ENCODE data around the gene PCYT2. TPM values are rescaled to one million over a fixed set of nuclear protein-coding genes. Genes with fewer than 3 reads are reported as not detected.

Gene PCYT2
- total and polyA plus RNA-seq, 2 donors (not counting 1 experiment from before 2014, with no cell fraction given) = 33.4 to 34.9 TPM

- peaks cover 35% of the 10 kb centered on the region for H3K4me1 Mint-ChIP-seq
- Histone ChIP-seq H2AFZ (ENCODE audit: insufficient read depth, low read depth, low read length, poor library complexity, severe bottlenecking) (no peak overlapping the region), H4K20me1 (ENCODE audit: control insufficient read depth, insufficient read depth, low read length, poor library complexity, severe bottlenecking) (peaks cover 37% of the 10 kb centered on the region), H3K4me1 (ENCODE audit: control insufficient read depth in 2 of 2, insufficient read depth in 2 of 2, low read length in 2 of 2) (peaks cover 19 to 31% of the 10 kb centered on the region in 2 donors), H3K9ac (ENCODE audit: low read length) (no peak overlapping the region), H3K27ac (ENCODE audit: low read length in 2 of 2) (no peak overlapping the region), H3K27me3 (replicated peaks in 1 of 4; ENCODE audit: control extremely low read depth in 1 of 4, control insufficient read depth in 3 of 4, insufficient read depth in 4 of 4, low read length in 3 of 4) (no peaks in the 10 kb centered on the region), H3K4me3 (ENCODE audit: control extremely low read depth in 1 of 5, extremely low read depth in 1 of 5, insufficient read depth in 1 of 5, low read depth in 2 of 5, low read length in 4 of 5) (no peak overlapping the region), H3K36me3 (replicated peaks in 1 of 2; ENCODE audit: control extremely low read depth in 1 of 2, control insufficient read depth in 1 of 2, extremely low read depth in 1 of 2, insufficient read depth in 2 of 2, low read length in 1 of 2) (peaks cover 0 to 6% of the 10 kb centered on the region in 2 experiments), H3K9me3 (ENCODE audit: control extremely low read depth in 1 of 3, control insufficient read depth in 2 of 3, insufficient read depth in 1 of 3, low read length in 2 of 3) (no peaks in the 10 kb centered on the region), H3K79me2 (ENCODE audit: control insufficient read depth, insufficient read depth, low read length) (peaks cover 70% of the 10 kb centered on the region), H3K4me2 (replicated peaks; ENCODE audit: low read depth, low read length, poor library complexity, severe bottlenecking) (no peak overlapping the region)
- no peaks in the 10 kb centered on the region for H3K9me3 Mint-ChIP-seq (ENCODE audit: insufficient read depth)
- ATAC-seq (ENCODE audit: low read depth) (no peak), DNase-seq (no peak)
- TF ChIP-seq CTCF (IDR thresholded peaks at IDR 0.05) = no peak
- TF ChIP-seq EZH2 (IDR thresholded peaks at IDR 0.05; ENCODE audit: borderline replicate concordance, insufficient read depth, low read depth, low read length, poor library complexity, severe bottlenecking) = no peak
- H3K4me3 Mint-ChIP-seq = no peak overlapping the region
- ChIA-PET CTCF (no interaction called here), POLR2A (no interaction called here)
- intact Hi-C loops (cut with micrococcal nuclease) = no loop called here
- 92% methylated on average over 51 of the region's 58 CpGs for WGBS (ENCODE audit: insufficient coverage)
- H3K27me3 Mint-ChIP-seq = no peaks in the 10 kb centered on the region
- H3K27ac Mint-ChIP-seq = no peak overlapping the region
Measured at GRCh38 chr17:81922566-81923301, 11.5 kb upstream of the PCYT2 start.

DNA sequence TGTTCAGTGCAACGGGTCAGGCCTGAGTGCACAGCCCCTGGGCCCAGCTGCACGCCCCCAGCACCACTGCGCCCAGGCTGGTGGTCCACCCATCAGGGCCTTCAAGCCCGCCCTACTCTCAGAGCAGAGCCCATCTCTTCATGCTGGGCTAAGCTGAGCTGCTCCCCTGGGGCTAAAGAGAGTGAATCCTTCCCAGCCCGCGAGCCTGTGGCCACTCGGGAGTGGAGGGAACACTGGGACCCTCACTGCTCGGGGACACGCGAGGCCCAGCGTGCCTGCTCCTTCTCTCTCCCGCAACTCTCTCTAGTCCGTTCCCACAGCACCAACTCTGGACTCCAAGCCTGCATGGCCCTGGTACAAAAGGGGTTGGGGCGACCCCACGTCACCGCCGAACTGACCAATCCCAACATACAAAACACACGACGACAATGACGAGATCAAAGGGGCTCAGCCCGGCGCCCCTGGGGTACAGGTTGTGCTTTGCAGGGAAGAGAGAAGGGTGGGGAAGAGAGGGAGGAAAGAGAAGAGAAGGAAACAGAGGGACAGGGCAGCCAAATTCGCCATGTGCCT, 10.9 kb upstream of the PCYT2 start:
- Histone ChIP-seq H3K4me2 (replicated peaks; ENCODE audit: low read depth, low read length, poor library complexity, severe bottlenecking) (no peak overlapping the region), H3K9ac (ENCODE audit: low read length) (no peak overlapping the region), H3K27me3 (replicated peaks in 1 of 4; ENCODE audit: control extremely low read depth in 1 of 4, control insufficient read depth in 3 of 4, insufficient read depth in 4 of 4, low read length in 3 of 4) (no peaks in the 10 kb centered on the region), H3K4me3 (ENCODE audit: control extremely low read depth in 1 of 5, extremely low read depth in 1 of 5, insufficient read depth in 1 of 5, low read depth in 2 of 5, low read length in 4 of 5) (no peak overlapping the region), H3K4me1 (ENCODE audit: control insufficient read depth in 2 of 2, insufficient read depth in 2 of 2, low read length in 2 of 2) (peaks cover 22 to 35% of the 10 kb centered on the region in 2 donors), H2AFZ (ENCODE audit: insufficient read depth, low read depth, low read length, poor library complexity, severe bottlenecking) (no peak overlapping the region), H3K27ac (ENCODE audit: low read length in 2 of 2) (no peak overlapping the region), H4K20me1 (ENCODE audit: control insufficient read depth, insufficient read depth, low read length, poor library complexity, severe bottlenecking) (peaks cover 42% of the 10 kb centered on the region), H3K9me3 (ENCODE audit: control extremely low read depth in 1 of 3, control insufficient read depth in 2 of 3, insufficient read depth in 1 of 3, low read length in 2 of 3) (no peaks in the 10 kb centered on the region), H3K79me2 (ENCODE audit: control insufficient read depth, insufficient read depth, low read length) (peaks cover 76% of the 10 kb centered on the region), H3K36me3 (replicated peaks in 1 of 2; ENCODE audit: control extremely low read depth in 1 of 2, control insufficient read depth in 1 of 2, extremely low read depth in 1 of 2, insufficient read depth in 2 of 2, low read length in 1 of 2) (peaks cover 0 to 6% of the 10 kb centered on the region in 2 experiments)
- ChIA-PET POLR2A (interaction anchor here (0.6 kb wide), 1 partner anchor 209 kb away, joined by 4 read pairs; no protein-coding TSS in a partner anchor), CTCF (no interaction called here)
- peaks cover 38% of the 10 kb centered on the region for H3K4me1 Mint-ChIP-seq
- ATAC-seq (ENCODE audit: low read depth) (no peak), DNase-seq (no peak)
- intact Hi-C loops (cut with micrococcal nuclease) = no loop called here
- H3K27ac Mint-ChIP-seq = no peak overlapping the region
- no peaks in the 10 kb centered on the region for H3K27me3 Mint-ChIP-seq
- TF ChIP-seq CTCF (IDR thresholded peaks at IDR 0.05) (no peak), EZH2 (IDR thresholded peaks at IDR 0.05; ENCODE audit: borderline replicate concordance, insufficient read depth, low read depth, low read length, poor library complexity, severe bottlenecking) (no peak)
- no peaks in the 10 kb centered on the region for H3K9me3 Mint-ChIP-seq (ENCODE audit: insufficient read depth)
- H3K4me3 Mint-ChIP-seq = no peak overlapping the region
- WGBS (ENCODE audit: insufficient coverage) = 95% methylated on average over 13 of the region's 23 CpGs
